NCI-H2029 (cell line): ENCODE results near the gene PLD2.
A peak's percentile ranks its signal among the peaks of the same experiment; 100 is the strongest.
"Not testable (repeated sequence)": the region's sequence is repeated elsewhere in the genome, so short reads cannot be mapped to it uniquely, and the experiment has no call there.

ENCODE experiments used
- DNase-seq: peaks from one replicate; lab custom pipeline; 2025; lab: John Stamatoyannopoulos, UW

PLD2 gene

DNA sequence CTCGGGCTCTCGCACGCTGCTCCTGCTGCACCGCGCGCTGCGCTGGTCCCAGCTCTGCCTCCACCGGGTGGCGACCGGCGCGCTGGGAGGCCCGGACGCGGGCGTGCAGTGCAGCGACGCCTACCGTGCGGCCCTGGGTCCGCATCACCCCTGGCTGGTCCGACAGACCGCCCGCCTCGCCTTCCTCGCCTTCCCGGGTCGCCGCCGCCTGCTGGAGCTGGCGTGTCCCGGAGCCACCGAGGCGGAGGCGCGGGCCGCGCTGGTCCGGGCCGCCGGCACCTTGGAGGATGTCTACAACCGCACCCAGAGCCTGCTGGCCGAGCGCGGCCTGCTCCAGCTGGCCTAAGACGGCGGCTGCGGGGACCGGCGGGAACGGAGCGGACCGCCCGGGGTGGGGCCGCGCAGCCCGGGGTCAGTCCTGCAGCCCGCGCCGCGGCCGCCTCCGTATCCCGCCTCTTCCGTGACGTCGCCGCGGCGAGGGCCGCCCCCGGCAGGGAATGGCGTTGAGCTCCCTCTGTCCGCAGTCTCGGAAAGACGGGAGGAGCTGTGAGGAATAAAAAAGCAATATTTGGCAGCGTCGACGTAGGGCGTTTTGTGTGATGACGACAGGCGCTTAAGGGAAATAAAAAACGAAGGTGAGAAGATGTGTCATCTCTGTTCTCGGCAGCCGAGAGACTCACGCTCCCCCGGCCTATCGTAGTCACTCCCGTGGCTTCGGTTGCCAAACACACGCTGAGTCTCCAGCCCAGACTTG is 16.8 kb upstream of the PLD2 start:
- peak; percentile 33 for DNase-seq

GRCh38 chr17:4790705-4791088 is 16.3 kb upstream of the PLD2 start:
- DNase-seq: no peak

- no peak for DNase-seq
Measured at GRCh38 chr17:4795168-4795567, 11.8 kb upstream of the PLD2 start.

- no peak for DNase-seq
Measured at GRCh38 chr17:4796552-4796920, 10.4 kb upstream of the PLD2 start.

DNA sequence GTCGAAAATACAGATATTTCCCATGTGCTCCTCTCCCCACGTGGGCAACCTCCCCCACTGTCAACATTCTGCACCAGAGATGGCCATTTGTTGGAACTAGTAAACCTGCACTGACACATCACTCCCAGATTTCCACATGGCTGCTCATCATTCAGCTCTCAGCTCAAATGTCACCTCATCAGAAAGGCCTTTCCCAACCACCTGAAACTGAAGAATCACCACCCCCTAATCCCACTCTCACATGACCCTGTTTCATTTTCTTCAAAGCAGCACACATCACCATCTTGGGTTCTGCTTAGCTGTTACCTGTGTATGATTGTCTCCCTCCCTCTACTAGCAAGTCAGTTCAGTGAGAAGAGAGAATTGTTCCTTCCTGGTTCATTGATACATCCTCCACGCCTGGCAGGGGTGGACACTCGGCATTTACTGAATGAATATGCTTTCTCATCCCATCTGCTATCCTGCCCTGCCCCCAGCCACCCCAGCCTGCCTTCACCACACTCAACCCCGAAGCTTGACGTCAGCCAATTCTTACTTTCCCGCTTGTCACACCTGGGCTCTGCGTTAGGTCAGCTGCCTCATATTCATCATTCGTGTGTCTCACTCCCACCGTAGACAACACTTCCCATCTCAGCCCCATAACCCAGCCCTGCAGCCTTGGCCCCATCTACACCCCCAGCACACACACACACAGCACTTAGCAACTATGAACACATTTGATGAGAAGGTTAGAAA is 6.3 kb upstream of the PLD2 start:
- DNase-seq: no peak

DNA sequence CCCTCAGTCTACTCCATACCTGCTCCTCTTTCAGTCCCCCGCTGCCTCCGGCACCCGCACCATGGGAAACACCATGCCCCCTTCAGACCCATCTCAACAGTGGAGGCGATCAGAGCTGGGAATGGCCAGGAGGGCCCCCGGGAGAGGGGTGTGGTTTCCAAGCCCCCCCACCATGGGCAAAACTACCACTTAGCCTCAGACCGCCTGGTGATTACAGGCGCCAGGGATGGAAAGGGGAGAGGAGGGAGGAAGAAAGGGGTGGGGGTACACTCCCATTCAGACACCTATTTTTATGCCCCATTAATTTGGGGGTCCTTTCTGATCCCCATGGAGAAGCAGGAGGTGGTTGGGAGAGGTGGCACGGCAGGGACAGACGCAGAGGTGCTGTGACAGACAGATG is 4.7 kb upstream of the PLD2 start, which contains the start of gene C17orf114:
TSS of gene C17orf114 (minus strand) at position 101 of the 400 bp plus-strand sequence.
- no peak for DNase-seq

DNA sequence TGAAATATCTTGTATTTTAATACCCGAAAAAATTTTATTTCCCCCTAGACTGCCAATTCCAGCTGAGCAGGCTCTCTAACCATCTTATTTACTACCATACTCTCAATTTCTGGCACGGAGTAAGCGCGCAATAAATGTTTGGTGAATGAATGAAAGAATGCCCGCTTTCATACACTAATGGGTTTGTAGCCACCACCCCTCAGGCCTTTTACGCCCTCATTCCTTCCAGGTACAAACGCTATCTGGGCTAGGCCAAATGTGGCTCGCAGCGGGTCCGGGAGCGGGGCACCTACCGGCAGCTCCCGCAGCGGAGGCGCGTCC is 536 bp upstream of the PLD2 start:
- DNase-seq: no peak

- DNase-seq: no peak
Measured at GRCh38 chr17:4807605-4808377, 839 bp downstream of the PLD2 start.

DNA sequence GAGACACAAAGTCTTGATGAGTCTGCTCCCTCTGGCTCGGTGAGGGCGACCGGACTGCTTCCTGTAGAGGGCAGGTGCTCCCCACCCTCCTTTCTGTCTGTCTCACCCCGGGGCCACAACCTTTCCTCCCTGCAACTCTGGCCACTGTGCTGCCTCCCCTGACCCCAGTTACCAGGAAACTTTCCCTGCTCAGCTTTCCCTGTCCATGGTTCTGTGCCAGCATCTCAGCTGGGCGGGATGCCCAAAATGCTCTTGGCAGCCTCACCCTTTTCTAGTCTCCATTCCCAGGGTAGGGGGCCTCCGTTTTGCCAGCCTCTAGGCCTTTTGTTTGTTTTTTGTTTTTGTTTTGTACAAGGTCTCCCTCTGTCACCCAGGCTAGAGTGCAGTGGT is 1.4 kb downstream of the PLD2 start:
- DNase-seq: no peak

GRCh38 chr17:4810696-4811290 is 3.8 kb downstream of the PLD2 start:
- DNase-seq: no peak

DNA sequence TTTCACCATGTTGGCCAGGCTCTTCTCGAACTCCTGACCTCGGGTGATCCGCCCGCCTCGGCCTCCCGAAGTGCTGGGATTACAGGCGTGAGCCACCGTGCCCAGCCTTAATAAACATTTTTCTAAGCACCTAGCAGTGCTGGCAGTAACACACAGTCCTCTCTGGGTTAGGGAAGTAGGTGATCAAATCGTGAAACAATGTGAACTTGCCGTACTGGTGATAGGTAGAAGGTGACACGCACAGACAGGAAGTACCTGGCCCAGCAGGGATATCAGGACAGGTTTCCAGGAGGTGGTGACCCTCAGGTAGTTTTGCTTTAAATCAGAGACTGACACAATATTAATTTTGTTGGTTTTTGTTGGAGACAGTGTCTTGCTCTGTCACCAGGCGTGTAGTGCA is 4.5 kb downstream of the PLD2 start:
- no peak for DNase-seq

GRCh38 chr17:4812690-4813089 is 5.7 kb downstream of the PLD2 start:
- no peak for DNase-seq

DNA sequence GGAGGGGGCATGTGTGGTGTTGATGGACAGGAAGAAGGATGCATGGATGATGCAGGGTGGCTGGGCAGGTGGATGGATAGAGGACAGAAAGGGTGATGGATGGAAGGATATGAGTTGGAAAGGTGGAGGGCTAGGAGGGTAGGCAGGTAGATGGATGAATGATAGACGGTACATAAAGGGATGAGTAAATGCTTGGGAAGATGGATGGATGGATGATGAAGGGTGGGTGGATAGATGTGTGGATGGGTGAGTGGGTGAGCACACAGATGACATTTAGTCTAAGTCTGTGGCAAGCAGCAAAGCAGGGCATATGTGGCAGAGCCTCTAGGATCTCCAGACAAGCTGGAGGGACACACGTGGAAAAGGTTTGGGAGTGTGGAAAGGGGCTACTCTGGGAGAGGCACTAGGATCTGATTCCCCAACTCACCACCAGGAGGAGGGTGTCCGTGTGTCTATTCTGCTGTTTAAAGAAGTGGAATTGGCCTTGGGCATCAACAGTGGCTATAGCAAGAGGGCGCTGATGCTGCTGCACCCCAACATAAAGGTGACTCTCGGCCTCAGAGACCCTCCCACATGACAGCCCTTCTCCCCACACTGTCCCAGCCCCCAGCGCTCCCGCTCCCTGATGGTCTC is 8.2 kb downstream of the PLD2 start:
- DNase-seq: no peak

DNA sequence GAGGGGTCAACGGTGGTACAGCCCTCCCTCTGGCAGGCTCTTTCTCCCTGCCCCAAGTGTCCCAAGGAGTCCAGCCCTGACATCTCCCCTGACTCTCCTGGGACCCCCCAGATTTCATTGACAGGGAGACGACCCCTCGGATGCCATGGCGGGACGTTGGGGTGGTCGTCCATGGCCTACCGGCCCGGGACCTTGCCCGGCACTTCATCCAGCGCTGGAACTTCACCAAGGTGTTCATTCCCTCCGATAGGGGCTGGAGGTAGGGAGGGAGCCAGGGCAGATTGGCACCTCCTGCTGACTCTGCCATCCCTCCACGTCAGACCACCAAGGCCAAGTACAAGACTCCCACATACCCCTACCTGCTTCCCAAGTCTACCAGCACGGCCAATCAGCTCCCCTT is 9.9 kb downstream of the PLD2 start:
- no peak for DNase-seq

- DNase-seq: no peak
Measured at GRCh38 chr17:4818276-4818675, 11.3 kb downstream of the PLD2 start.

- DNase-seq: no peak
Measured at GRCh38 chr17:4822835-4823234, 15.9 kb downstream of the PLD2 start.

- DNase-seq: peak; percentile 39
Measured at GRCh38 chr17:4823373-4824089, 16.6 kb downstream of the PLD2 start.

DNA sequence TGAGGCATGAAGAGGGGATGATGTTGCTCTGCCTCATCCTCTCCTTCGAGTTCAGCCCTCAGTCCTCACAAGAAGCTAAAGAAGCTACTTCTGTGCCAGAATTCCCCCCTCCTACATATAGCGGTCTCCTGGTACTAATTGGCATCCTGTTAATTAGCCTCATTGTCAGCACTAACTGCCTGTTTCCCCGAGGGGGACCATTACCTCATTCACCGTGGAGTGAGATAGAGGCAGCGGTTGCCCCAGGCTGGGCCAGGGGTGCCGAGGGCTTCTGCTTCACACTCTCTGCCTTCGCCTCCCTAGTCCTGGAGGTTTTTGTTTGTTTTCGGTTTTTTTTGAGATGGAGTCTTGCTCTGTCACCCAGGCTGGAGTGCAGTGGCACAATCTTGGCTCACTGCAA is 20.4 kb downstream of the PLD2 start:
- DNase-seq: no peak

DNA sequence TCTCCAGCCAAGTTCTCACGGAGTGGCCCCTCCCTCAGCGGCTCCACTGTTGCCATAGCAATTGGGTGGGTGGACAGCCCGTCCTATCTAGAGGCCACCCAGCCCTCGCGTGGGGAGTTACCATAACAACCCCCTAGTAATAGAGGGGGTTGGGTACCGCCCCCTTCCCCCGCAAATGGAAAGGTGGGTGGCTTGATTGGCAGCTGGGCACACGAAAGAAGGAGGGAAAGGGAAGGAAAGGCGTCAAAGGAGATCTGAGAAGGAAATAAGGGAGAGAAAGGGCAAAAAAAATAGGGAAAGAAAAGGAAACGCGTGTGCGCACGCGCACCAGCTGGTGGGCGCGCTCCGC is 25.9 kb downstream of the PLD2 start:
- not testable (repeated sequence) for DNase-seq

DNA sequence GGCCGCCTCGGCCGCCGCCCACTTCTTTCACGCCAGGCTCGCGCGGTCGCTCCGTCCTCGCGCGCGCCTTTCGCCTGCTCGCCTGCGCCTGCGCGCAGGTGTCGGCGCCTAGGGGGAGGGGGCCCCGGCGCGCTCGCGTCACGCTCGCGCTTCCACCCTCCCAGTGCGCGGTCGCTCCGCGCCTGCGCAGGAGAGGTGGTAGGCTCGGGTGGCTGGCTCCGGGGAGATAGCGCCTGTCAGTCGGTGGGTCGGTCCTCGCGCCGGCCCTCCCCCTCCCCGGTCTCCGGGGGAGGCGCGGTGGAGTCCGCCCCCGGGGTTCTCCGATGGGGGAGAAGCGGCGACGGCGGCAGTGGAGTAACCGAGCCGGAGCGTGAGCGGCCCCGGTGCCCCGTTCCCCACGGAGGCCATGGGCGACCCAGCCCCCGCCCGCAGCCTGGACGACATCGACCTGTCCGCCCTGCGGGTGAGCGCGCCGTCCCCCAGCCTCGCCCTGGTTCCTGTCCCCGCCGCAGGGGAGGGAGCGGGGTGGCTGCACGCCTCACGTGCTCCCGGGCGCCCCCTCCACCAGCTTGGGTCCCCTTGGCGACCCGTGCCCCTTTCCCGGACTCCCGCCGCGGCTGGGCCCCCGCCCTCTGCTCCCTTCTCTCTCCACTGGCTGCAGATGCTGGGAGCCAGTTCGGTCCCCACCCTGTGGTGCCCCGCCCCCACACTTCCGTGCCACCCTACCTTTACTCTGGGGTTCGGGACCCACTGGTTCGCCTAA is 26.4 kb downstream of the PLD2 start, which contains the start of gene MINK1:
TSS of gene MINK1 (plus strand) at position 163 of the 763 bp plus-strand sequence. CDS start at position 407, 244 bp downstream.
- peak; percentile 65 for DNase-seq
